ENCODE measurements around the gene KIF6. TPM values are rescaled to one million over a fixed set of nuclear protein-coding genes. Genes with fewer than 3 reads are reported as not detected.

Gene KIF6
- total RNA-seq, 1 experiment from 2014 or later = 2.7 TPM

DNA sequence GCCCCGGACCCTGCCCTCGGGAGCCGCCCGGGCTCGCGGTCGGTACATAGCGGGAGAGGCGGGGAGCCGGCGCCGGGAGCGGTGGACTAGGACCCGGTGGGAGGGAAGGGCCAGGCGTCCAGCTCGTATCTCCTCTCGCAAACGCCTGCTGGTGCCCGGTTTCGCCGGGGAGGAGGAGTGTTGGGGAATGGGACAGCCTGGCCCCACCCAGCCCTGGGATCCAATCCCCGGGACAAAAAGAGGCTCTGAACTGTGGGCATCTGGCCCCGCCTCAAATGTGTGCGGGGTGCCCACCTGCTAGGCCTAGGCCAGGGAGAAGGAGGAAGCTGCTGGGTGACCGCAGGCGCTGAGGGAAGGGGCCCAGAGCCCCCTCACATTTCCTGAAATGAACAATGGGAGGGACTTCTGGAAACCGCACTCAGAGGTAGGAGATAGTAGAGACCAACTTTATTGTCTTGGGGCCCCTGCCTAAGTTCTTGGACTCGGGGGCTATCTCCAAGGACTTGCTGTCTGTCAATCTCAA lies 410.9 kb downstream of the KIF6 start, which contains the start of gene KCNK17:
Gene KCNK17, minus strand, starts transcription at position 147 of the 523 bp plus-strand sequence. Its CDS starts 99 bp downstream, at position 48.
- Histone ChIP-seq H3K4me3 (ENCODE audit: low read depth, low read length, poor library complexity, severe bottlenecking) (no peak within 1 kb of the TSS), H3K27me3 (replicated peaks; ENCODE audit: insufficient read depth, low read depth, low read length, poor library complexity) (peaks cover 64% of the 10 kb centered on the region)
- intact Hi-C loops (cut with micrococcal nuclease; ENCODE audit: unreplicated experiment) = no loop called here

DNA sequence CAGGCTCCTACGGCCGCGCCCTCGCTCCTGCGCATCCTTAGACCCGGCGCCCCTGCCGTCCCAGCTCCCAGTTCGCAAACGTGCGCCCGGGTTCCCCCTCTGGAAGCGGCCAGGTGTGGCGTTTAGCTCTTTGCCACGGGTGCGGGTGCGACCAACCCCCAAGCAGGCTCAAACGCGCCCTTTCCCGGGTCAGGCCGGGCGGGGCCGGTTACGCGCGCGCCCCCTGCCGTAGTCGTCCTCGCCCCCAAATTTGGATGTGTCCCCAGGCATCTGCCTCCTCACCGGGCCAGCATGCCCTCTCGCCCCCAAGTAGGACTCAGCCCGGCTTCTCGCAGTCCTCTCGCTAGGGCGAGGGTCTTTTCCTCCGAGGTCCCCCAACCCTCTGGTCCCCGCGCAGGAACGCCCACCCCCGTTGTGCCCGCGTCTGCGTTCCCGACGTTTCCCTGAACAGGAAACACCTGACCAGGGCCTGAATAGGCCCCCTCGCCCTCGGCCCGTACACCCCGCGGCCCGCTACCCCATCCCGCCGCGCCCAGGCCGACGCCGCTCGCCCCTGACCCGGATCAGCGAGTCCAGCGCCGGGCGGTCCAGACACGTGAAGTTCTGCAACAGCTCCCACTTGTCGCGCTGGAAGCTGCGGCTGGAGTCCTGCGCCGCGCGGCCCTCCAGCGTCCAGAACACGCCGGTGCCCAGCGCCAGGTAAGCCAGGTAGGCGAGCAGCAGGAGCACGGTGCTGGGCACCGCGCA lies 411.5 kb downstream of the KIF6 start:
- peaks cover 61% of the 10 kb centered on the region for H3K27me3 ChIP-seq (replicated peaks; ENCODE audit: insufficient read depth, low read depth, low read length, poor library complexity)

More for the DNA sequence above, 410.9 kb downstream of the KIF6 start, which contains the start of gene KCNK17:
- CTCF ChIA-PET = no interaction called here
- no peak for TF ChIP-seq EZH2 (IDR thresholded peaks at IDR 0.05; ENCODE audit: borderline replicate concordance, low read depth, low read length, poor library complexity, severe bottlenecking)
- TF ChIP-seq, protein P1, sequence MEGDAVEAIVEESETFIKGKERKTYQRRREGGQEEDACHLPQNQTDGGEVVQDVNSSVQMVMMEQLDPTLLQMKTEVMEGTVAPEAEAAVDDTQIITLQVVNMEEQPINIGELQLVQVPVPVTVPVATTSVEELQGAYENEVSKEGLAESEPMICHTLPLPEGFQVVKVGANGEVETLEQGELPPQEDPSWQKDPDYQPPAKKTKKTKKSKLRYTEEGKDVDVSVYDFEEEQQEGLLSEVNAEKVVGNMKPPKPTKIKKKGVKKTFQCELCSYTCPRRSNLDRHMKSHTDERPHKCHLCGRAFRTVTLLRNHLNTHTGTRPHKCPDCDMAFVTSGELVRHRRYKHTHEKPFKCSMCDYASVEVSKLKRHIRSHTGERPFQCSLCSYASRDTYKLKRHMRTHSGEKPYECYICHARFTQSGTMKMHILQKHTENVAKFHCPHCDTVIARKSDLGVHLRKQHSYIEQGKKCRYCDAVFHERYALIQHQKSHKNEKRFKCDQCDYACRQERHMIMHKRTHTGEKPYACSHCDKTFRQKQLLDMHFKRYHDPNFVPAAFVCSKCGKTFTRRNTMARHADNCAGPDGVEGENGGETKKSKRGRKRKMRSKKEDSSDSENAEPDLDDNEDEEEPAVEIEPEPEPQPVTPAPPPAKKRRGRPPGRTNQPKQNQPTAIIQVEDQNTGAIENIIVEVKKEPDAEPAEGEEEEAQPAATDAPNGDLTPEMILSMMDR (conservative IDR thresholded peaks at IDR 0.05; ENCODE audit: low read depth, low read length) = no peak
- no peaks in the 10 kb centered on the region for H3K9me3 ChIP-seq (ENCODE audit: low read depth, low read length, poor library complexity, severe bottlenecking)
- no TSS peak for BruUV-seq (replicated peaks)
- H3K36me3 ChIP-seq (ENCODE audit: insufficient read depth, low read length, poor library complexity, severe bottlenecking) = no peaks in the 10 kb centered on the region
- POLR2A ChIA-PET (ENCODE audit: low non-redundant PET) = no interaction called here
- DNase-seq (ENCODE audit: low spot score) = no peak
- H3K4me1 ChIP-seq (ENCODE audit: insufficient read depth, low read length, poor library complexity, severe bottlenecking) = no peaks in the 10 kb centered on the region
- no peak within 1 kb of the TSS for H3K27ac ChIP-seq (ENCODE audit: low read depth, low read length, poor library complexity, severe bottlenecking)

DNA sequence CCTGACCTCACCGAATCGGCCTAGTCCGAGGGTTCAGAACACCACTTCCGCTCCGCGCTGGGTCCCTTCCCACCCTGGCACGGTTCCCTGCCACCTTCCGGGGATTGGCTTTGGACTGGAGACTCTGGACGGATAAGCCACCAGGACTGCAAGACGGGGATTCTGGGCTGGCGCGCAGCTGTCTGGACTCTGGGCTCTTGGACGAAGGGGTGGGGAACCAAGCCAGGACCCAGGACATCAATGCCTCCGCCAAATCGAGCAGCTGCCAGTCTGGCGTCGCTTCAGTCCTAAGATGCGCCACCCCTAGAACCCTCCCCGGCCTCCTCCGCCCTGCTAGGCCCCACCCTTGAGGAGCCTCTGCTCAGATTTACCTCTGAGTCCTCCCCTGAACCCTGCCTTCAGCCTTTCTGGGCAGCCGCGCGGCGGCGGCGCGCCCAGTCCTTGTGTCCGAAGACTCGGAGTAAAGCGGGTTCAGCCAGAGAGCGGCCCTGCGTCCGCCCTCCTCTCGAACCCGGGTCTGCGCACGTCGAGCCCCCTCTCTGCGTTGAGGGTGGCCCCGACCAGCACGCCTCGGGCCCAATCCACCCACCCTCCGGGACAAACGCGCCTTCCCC lies 412.2 kb downstream of the KIF6 start:
- ChIA-PET CTCF (no interaction called here), POLR2A (ENCODE audit: low non-redundant PET) (no interaction called here)
- Histone ChIP-seq H3K27me3 (replicated peaks; ENCODE audit: insufficient read depth, low read depth, low read length, poor library complexity) (peaks cover 61% of the 10 kb centered on the region), H3K4me3 (ENCODE audit: low read depth, low read length, poor library complexity, severe bottlenecking) (no peak overlapping the region), H3K36me3 (ENCODE audit: insufficient read depth, low read length, poor library complexity, severe bottlenecking) (no peaks in the 10 kb centered on the region), H3K27ac (ENCODE audit: low read depth, low read length, poor library complexity, severe bottlenecking) (no peak overlapping the region), H3K4me1 (ENCODE audit: insufficient read depth, low read length, poor library complexity, severe bottlenecking) (no peaks in the 10 kb centered on the region), H3K9me3 (ENCODE audit: low read depth, low read length, poor library complexity, severe bottlenecking) (no peaks in the 10 kb centered on the region)
- BruUV-seq (replicated peaks) = no TSS peak
- TF ChIP-seq EZH2 (IDR thresholded peaks at IDR 0.05; ENCODE audit: borderline replicate concordance, low read depth, low read length, poor library complexity, severe bottlenecking) = no peak
- TF ChIP-seq, protein P1 (conservative IDR thresholded peaks at IDR 0.05; ENCODE audit: low read depth, low read length) = no peak
- DNase-seq (ENCODE audit: low spot score) = no peak
- intact Hi-C loops (cut with micrococcal nuclease; ENCODE audit: unreplicated experiment) = no loop called here

More for the DNA sequence above, 411.5 kb downstream of the KIF6 start:
- no TSS peak for BruUV-seq (replicated peaks)
- DNase-seq (ENCODE audit: low spot score) = no peak
- Histone ChIP-seq H3K9me3 (ENCODE audit: low read depth, low read length, poor library complexity, severe bottlenecking) (no peaks in the 10 kb centered on the region), H3K4me1 (ENCODE audit: insufficient read depth, low read length, poor library complexity, severe bottlenecking) (no peaks in the 10 kb centered on the region), H3K36me3 (ENCODE audit: insufficient read depth, low read length, poor library complexity, severe bottlenecking) (no peaks in the 10 kb centered on the region), H3K4me3 (ENCODE audit: low read depth, low read length, poor library complexity, severe bottlenecking) (no peak overlapping the region), H3K27ac (ENCODE audit: low read depth, low read length, poor library complexity, severe bottlenecking) (no peak overlapping the region)
- ChIA-PET CTCF (no interaction called here), POLR2A (ENCODE audit: low non-redundant PET) (no interaction called here)
- intact Hi-C loops (cut with micrococcal nuclease; ENCODE audit: unreplicated experiment) = no loop called here
- peak; percentile 82 for TF ChIP-seq EZH2 (IDR thresholded peaks at IDR 0.05; ENCODE audit: borderline replicate concordance, low read depth, low read length, poor library complexity, severe bottlenecking)
- TF ChIP-seq, protein P1 (conservative IDR thresholded peaks at IDR 0.05; ENCODE audit: low read depth, low read length) = no peak
